ENCODE results near the gene CFAP97D1. TPM values are rescaled to one million over a fixed set of nuclear protein-coding genes. Genes with fewer than 3 reads are reported as not detected.

CFAP97D1 gene
- total and polyA plus RNA-seq, 2 donors (not counting 1 experiment from before 2014, with no cell fraction given) = 0.01 TPM; not detected in 1

GRCh38 chr17:43830510-43831140 is 50.4 kb downstream of the CFAP97D1 start:
- ATAC-seq (ENCODE audit: low read depth) (no peak), DNase-seq (no peak)
- H3K27ac ChIP-seq (ENCODE audit: low read length in 2 of 2) = no peak overlapping the region
- no peaks in the 10 kb centered on the region for H3K79me2 ChIP-seq (ENCODE audit: control insufficient read depth, insufficient read depth, low read length)
- no peaks in the 10 kb centered on the region for H3K36me3 ChIP-seq (replicated peaks in 1 of 2; ENCODE audit: control extremely low read depth in 1 of 2, control insufficient read depth in 1 of 2, extremely low read depth in 1 of 2, insufficient read depth in 2 of 2, low read length in 1 of 2)
- TF ChIP-seq EZH2 (IDR thresholded peaks at IDR 0.05; ENCODE audit: borderline replicate concordance, insufficient read depth, low read depth, low read length, poor library complexity, severe bottlenecking) (no peak), CTCF (IDR thresholded peaks at IDR 0.05) (no peak)
- Mint-ChIP-seq H3K27me3 (peaks cover 62% of the 10 kb centered on the region), H3K27ac (no peak overlapping the region), H3K4me3 (peak overlapping the region; percentile 54), H3K4me1 (peaks cover 16% of the 10 kb centered on the region), H3K9me3 (ENCODE audit: insufficient read depth) (no peaks in the 10 kb centered on the region)
- 73% methylated on average over 4 of the region's 7 CpGs for WGBS (ENCODE audit: insufficient coverage)
- H4K20me1 ChIP-seq (ENCODE audit: control insufficient read depth, insufficient read depth, low read length, poor library complexity, severe bottlenecking) = no peaks in the 10 kb centered on the region
- intact Hi-C loops (cut with micrococcal nuclease) = no loop called here
- ChIA-PET POLR2A (no interaction called here), CTCF (interaction anchor here (1.1 kb wide), 1 partner anchor 9 kb away, joined by 3 read pairs; no protein-coding TSS in a partner anchor)
- no peak overlapping the region for H2AFZ ChIP-seq (ENCODE audit: insufficient read depth, low read depth, low read length, poor library complexity, severe bottlenecking)
- no peak overlapping the region for H3K4me3 ChIP-seq (ENCODE audit: control extremely low read depth in 1 of 5, extremely low read depth in 1 of 5, insufficient read depth in 1 of 5, low read depth in 2 of 5, low read length in 4 of 5)
- peaks cover 0 to 10% (median 0%) of the 10 kb centered on the region in 3 donors for H3K9me3 ChIP-seq (ENCODE audit: control extremely low read depth in 1 of 3, control insufficient read depth in 2 of 3, insufficient read depth in 1 of 3, low read length in 2 of 3)
- H3K4me2 ChIP-seq (replicated peaks; ENCODE audit: low read depth, low read length, poor library complexity, severe bottlenecking) = no peak overlapping the region
- H3K27me3 ChIP-seq (replicated peaks in 1 of 4; ENCODE audit: control extremely low read depth in 1 of 4, control insufficient read depth in 3 of 4, insufficient read depth in 4 of 4, low read length in 3 of 4) = peaks cover 0 to 34% (median 25%) of the 10 kb centered on the region in 4 experiments
- peaks cover 14 to 21% of the 10 kb centered on the region in 2 donors for H3K4me1 ChIP-seq (ENCODE audit: control insufficient read depth in 2 of 2, insufficient read depth in 2 of 2, low read length in 2 of 2)
- H3K9ac ChIP-seq (ENCODE audit: low read length) = no peak overlapping the region

GRCh38 chr17:43831633-43832032 is 51.4 kb downstream of the CFAP97D1 start:
- Histone ChIP-seq H3K36me3 (replicated peaks in 1 of 2; ENCODE audit: control extremely low read depth in 1 of 2, control insufficient read depth in 1 of 2, extremely low read depth in 1 of 2, insufficient read depth in 2 of 2, low read length in 1 of 2) (no peaks in the 10 kb centered on the region), H2AFZ (ENCODE audit: insufficient read depth, low read depth, low read length, poor library complexity, severe bottlenecking) (no peak overlapping the region), H3K4me3 (ENCODE audit: control extremely low read depth in 1 of 5, extremely low read depth in 1 of 5, insufficient read depth in 1 of 5, low read depth in 2 of 5, low read length in 4 of 5) (no peak overlapping the region), H3K9me3 (ENCODE audit: control extremely low read depth in 1 of 3, control insufficient read depth in 2 of 3, insufficient read depth in 1 of 3, low read length in 2 of 3) (peaks cover 0 to 10% (median 0%) of the 10 kb centered on the region in 3 donors), H3K4me2 (replicated peaks; ENCODE audit: low read depth, low read length, poor library complexity, severe bottlenecking) (no peak overlapping the region), H3K4me1 (ENCODE audit: control insufficient read depth in 2 of 2, insufficient read depth in 2 of 2, low read length in 2 of 2) (peaks cover 14 to 21% of the 10 kb centered on the region in 2 donors), H3K27ac (ENCODE audit: low read length in 2 of 2) (no peak overlapping the region), H3K79me2 (ENCODE audit: control insufficient read depth, insufficient read depth, low read length) (no peaks in the 10 kb centered on the region), H3K9ac (ENCODE audit: low read length) (no peak overlapping the region), H3K27me3 (replicated peaks in 1 of 4; ENCODE audit: control extremely low read depth in 1 of 4, control insufficient read depth in 3 of 4, insufficient read depth in 4 of 4, low read length in 3 of 4) (peaks cover 0 to 34% (median 25%) of the 10 kb centered on the region in 4 experiments), H4K20me1 (ENCODE audit: control insufficient read depth, insufficient read depth, low read length, poor library complexity, severe bottlenecking) (no peaks in the 10 kb centered on the region)
- POLR2A ChIA-PET = no interaction called here
- H3K27me3 Mint-ChIP-seq = peaks cover 68% of the 10 kb centered on the region
- intact Hi-C loops (cut with micrococcal nuclease) = no loop called here
- ATAC-seq (ENCODE audit: low read depth) (no peak), DNase-seq (no peak)
- CTCF ChIA-PET = interaction anchor here (1.0 kb wide), 1 partner anchor 15 kb away, joined by 3 read pairs; the partner anchor contains the start of gene CD300LG
- 94% methylated on average over 4 of the region's 8 CpGs for WGBS (ENCODE audit: insufficient coverage)
- TF ChIP-seq EZH2 (IDR thresholded peaks at IDR 0.05; ENCODE audit: borderline replicate concordance, insufficient read depth, low read depth, low read length, poor library complexity, severe bottlenecking) (no peak), CTCF (IDR thresholded peaks at IDR 0.05) (no peak)
- no peaks in the 10 kb centered on the region for H3K9me3 Mint-ChIP-seq (ENCODE audit: insufficient read depth)
- H3K27ac Mint-ChIP-seq = no peak overlapping the region
- H3K4me3 Mint-ChIP-seq = peak overlapping the region; percentile 82
- H3K4me1 Mint-ChIP-seq = peaks cover 16% of the 10 kb centered on the region

Data from B cell (primary cell).